IMR-90 (cell line): Measurements from ENCODE around the gene EPC1. TPM values are rescaled to one million over a fixed set of nuclear protein-coding genes. Genes with fewer than 3 reads are reported as not detected.

Experiments
- ATAC-seq: fragments of 200-7000 bp; cut with Tn5 transposase; 2 replicates; pipeline ENCODE4 v1.9.1; 2020; ENCODE audit warnings: low read depth, mild to moderate bottlenecking, moderate library complexity
- BruUV-seq: library from RNA; stranded (reverse); fragments of 400-500 nt; replicated peaks from 2 replicates; lab custom pipeline; 2021; lab: Mats Ljungman, UMichigan
- CTCF ChIA-PET: fragments of 300-600 bp; formaldehyde crosslinking; extraction: SDS; loops from one replicate; lab custom pipeline; 2021; ENCODE audit warnings: antibody characterized with exemption; lab: Yijun Ruan, JAX
- POLR2A ChIA-PET: fragments of 300-600 bp; sonication (Branson Sonifier 250); formaldehyde crosslinking; loops from one replicate; lab custom pipeline; 2022; ENCODE audit warnings: antibody characterized with exemption; ENCODE audit not compliant: unreplicated experiment; lab: Charles Lee
- DNase-seq: peaks from one replicate; pipeline ENCODE4 v3.0.0; 2013
- H2AFZ ChIP-seq: replicated peaks from 2 replicates; pipeline ENCODE3; 2013; ENCODE audit warnings: low read length, mild to moderate bottlenecking; ENCODE audit not compliant: poor library complexity
- H2AK5ac ChIP-seq: 2 replicates; pipeline ENCODE4 v1.6.1; 2013; ENCODE audit warnings: low read depth, low read length, inconsistent platforms
- H2AK9ac ChIP-seq: replicated peaks from 2 replicates; pipeline ENCODE3; 2013; ENCODE audit warnings: mild to moderate bottlenecking, low read depth, low read length, moderate library complexity; ENCODE audit not compliant: poor library complexity
- H2BK120ac ChIP-seq: 2 replicates; pipeline ENCODE4 v1.6.1; 2013; ENCODE audit warnings: low read depth, low read length, inconsistent platforms
- H2BK15ac ChIP-seq: 3 replicates; pipeline ENCODE4 v1.6.1; 2013; ENCODE audit warnings: low read depth, low read length, inconsistent platforms
- H2BK20ac ChIP-seq: 2 replicates; pipeline ENCODE4 v1.6.1; 2013; ENCODE audit warnings: low read depth, mild to moderate bottlenecking, inconsistent platforms, low read length, moderate library complexity
- H2BK5ac ChIP-seq: 2 replicates; pipeline ENCODE4 v1.6.1; 2013; ENCODE audit warnings: mild to moderate bottlenecking, low read depth, low read length, inconsistent platforms; ENCODE audit not compliant: poor library complexity, severe bottlenecking
- H3K14ac ChIP-seq: replicated peaks from 2 replicates; pipeline ENCODE4 v1.6.1; 2013; ENCODE audit warnings: low read depth, low read length, inconsistent platforms
- H3K18ac ChIP-seq: 2 replicates; pipeline ENCODE4 v1.6.1; 2013; ENCODE audit warnings: low read depth, low read length, control low read depth
- H3K23ac ChIP-seq: 2 replicates; pipeline ENCODE4 v1.6.1; 2013; ENCODE audit warnings: low read depth, low read length, inconsistent platforms
- H3K27ac ChIP-seq: 2 replicates; pipeline ENCODE4 v1.5.1; 2013; ENCODE audit warnings: mild to moderate bottlenecking, control low read depth, low read length; ENCODE audit not compliant: insufficient read depth
- H3K27me3 ChIP-seq: 2 replicates; pipeline ENCODE4 v1.6.1; 2013; ENCODE audit warnings: low read length; ENCODE audit not compliant: control insufficient read depth, insufficient read depth
- H3K36me3 ChIP-seq: 2 replicates; pipeline ENCODE4 v1.6.1; 2013; ENCODE audit warnings: low read length, mixed read lengths; ENCODE audit not compliant: control insufficient read depth, insufficient read depth
- H3K4ac ChIP-seq: 2 replicates; pipeline ENCODE4 v1.6.1; 2013; ENCODE audit warnings: low read depth, low read length, inconsistent platforms
- H3K4me1 ChIP-seq: 2 replicates; pipeline ENCODE4 v1.6.1; 2013; ENCODE audit warnings: low read length, mixed read lengths; ENCODE audit not compliant: control insufficient read depth, insufficient read depth
- H3K4me2 ChIP-seq: 2 replicates; pipeline ENCODE4 v1.6.1; 2013; ENCODE audit warnings: low read depth, mild to moderate bottlenecking, control low read depth, low read length, moderate library complexity
- H3K4me3 ChIP-seq: 2 replicates; pipeline ENCODE4 v1.5.1; 2013; ENCODE audit warnings: low read depth, mild to moderate bottlenecking, control low read depth, low read length, moderate library complexity; ENCODE audit not compliant: insufficient read depth
- H3K56ac ChIP-seq: 2 replicates; pipeline ENCODE4 v1.6.1; 2013; ENCODE audit warnings: low read length, inconsistent platforms; ENCODE audit not compliant: insufficient read depth; ENCODE audit errors: extremely low read depth
- H3K79me1 ChIP-seq, 2 experiments: 2 replicates each; pipeline ENCODE4 v1.6.1; 2013; ENCODE audit warnings: low read length in 2 of 2, inconsistent platforms in 1 of 2, low read depth in 1 of 2
- H3K9ac ChIP-seq: 2 replicates; pipeline ENCODE4 v1.6.1; 2013; ENCODE audit warnings: low read depth, low read length, control low read depth
- H3K9me1 ChIP-seq: 2 replicates; pipeline ENCODE4 v1.6.1; 2013; ENCODE audit warnings: low read length, inconsistent platforms; ENCODE audit not compliant: insufficient read depth
- H3K9me3 ChIP-seq: 2 replicates; pipeline ENCODE4 v1.6.1; 2013; ENCODE audit warnings: low read length; ENCODE audit not compliant: control insufficient read depth, insufficient read depth
- H4K20me1 ChIP-seq: 2 replicates; pipeline ENCODE4 v1.6.1; 2013; ENCODE audit warnings: low read length, inconsistent platforms; ENCODE audit not compliant: insufficient read depth
- H4K5ac ChIP-seq: 2 replicates; pipeline ENCODE4 v1.6.1; 2013; ENCODE audit warnings: mild to moderate bottlenecking, low read depth, low read length, control low read depth
- H4K8ac ChIP-seq, 2 experiments: 2 replicates each; pipeline ENCODE4 v1.6.1; 2013; ENCODE audit warnings: low read depth in 2 of 2, low read length in 2 of 2, control low read depth in 1 of 2, inconsistent platforms in 1 of 2
- H4K91ac ChIP-seq: 2 replicates; pipeline ENCODE4 v1.6.1; 2013; ENCODE audit warnings: low read depth, low read length, inconsistent platforms; ENCODE audit not compliant: insufficient read depth
- BHLHE40 ChIP-seq: fragments of 150-350 bp; IDR thresholded peaks from 2 replicates; pipeline ENCODE4 v1.6.1; 2016; ENCODE audit warnings: mild to moderate bottlenecking, low read depth, low read length
- CEBPB ChIP-seq: IDR thresholded peaks from 2 replicates; pipeline ENCODE4 v1.6.1; 2012; ENCODE audit warnings: low read depth, low read length, improper control_type of control experiment
- CHD1 ChIP-seq: IDR thresholded peaks from 2 replicates; pipeline ENCODE4 v1.6.1; 2012; ENCODE audit warnings: low read depth, low read length, improper control_type of control experiment
- ELK1 ChIP-seq: fragments of 150-350 bp; IDR thresholded peaks from 2 replicates; pipeline ENCODE4 v1.6.1; 2016; ENCODE audit warnings: low read depth, mild to moderate bottlenecking, low read length, moderate library complexity, borderline replicate concordance
- FOS ChIP-seq: fragments of 150-350 bp; IDR thresholded peaks from 2 replicates; pipeline ENCODE4 v1.6.1; 2016; ENCODE audit warnings: low read depth, low read length
- MAFK ChIP-seq: IDR thresholded peaks from 2 replicates; pipeline ENCODE4 v1.6.1; 2012; ENCODE audit warnings: low read depth, low read length, improper control_type of control experiment
- MAZ ChIP-seq: IDR thresholded peaks from 2 replicates; pipeline ENCODE4 v1.6.1; 2012; ENCODE audit warnings: low read depth, mild to moderate bottlenecking, low read length, improper control_type of control experiment, moderate library complexity, borderline replicate concordance
- MXI1 ChIP-seq: IDR thresholded peaks from 2 replicates; pipeline ENCODE4 v1.6.1; 2012; ENCODE audit warnings: low read depth, mild to moderate bottlenecking, low read length, moderate library complexity, borderline replicate concordance
- NFE2L2 ChIP-seq: fragments of 150-350 bp; IDR thresholded peaks from 2 replicates; pipeline ENCODE4 v1.6.1; 2016; ENCODE audit warnings: low read depth, mild to moderate bottlenecking, low read length
- POLR2A ChIP-seq: IDR thresholded peaks from 2 replicates; pipeline ENCODE4 v1.6.1; 2012; ENCODE audit warnings: mild to moderate bottlenecking, low read depth, low read length
- RAD21 ChIP-seq: IDR thresholded peaks from 2 replicates; pipeline ENCODE4 v1.6.1; 2012; ENCODE audit warnings: low read length, improper control_type of control experiment
- RCOR1 ChIP-seq: IDR thresholded peaks from 2 replicates; pipeline ENCODE4 v1.6.1; 2012; ENCODE audit warnings: mild to moderate bottlenecking, low read length, improper control_type of control experiment; ENCODE audit not compliant: insufficient replicate concordance
- RFX5 ChIP-seq: IDR thresholded peaks from 2 replicates; pipeline ENCODE4 v1.8.0; 2012; ENCODE audit warnings: low read depth, mild to moderate bottlenecking, low read length, moderate library complexity
- SMC3 ChIP-seq: fragments of 150-350 bp; IDR thresholded peaks from 2 replicates; pipeline ENCODE4 v1.6.1; 2016; ENCODE audit warnings: low read depth, mild to moderate bottlenecking, antibody characterized with exemption, low read length, moderate library complexity
- USF2 ChIP-seq: fragments of 150-350 bp; IDR thresholded peaks from 2 replicates; pipeline ENCODE4 v1.6.1; 2017; ENCODE audit warnings: mild to moderate bottlenecking, antibody characterized with exemption, low read length, low read depth
- WGBS, 2 experiments: methylation state at CpG; one replicate each; pipeline versions ENCODE4 v1.1.5 to v1.1.7; 2013; ENCODE audit warnings: missing lambda C conversion rate in 2 of 2; ENCODE audit not compliant: insufficient read length in 1 of 2; ENCODE audit errors: extremely low coverage in 2 of 2; 5-methylcytosine and 5-hydroxymethylcytosine counted together
- dilution Hi-C: fragments of 300-500 bp; cut with HindIII; formaldehyde crosslinking; loops from one replicate; pipeline ENCODE4 v1.14.3; 2018; ENCODE audit warnings: low sequenced_read_pairs; ENCODE audit not compliant: unreplicated experiment
- in situ Hi-C: fragments of 300-500 bp; cut with MboI; formaldehyde crosslinking; loops from 3 replicates; pipeline ENCODE4 v1.14.3; 2019; ENCODE audit warnings: low sequenced_read_pairs, inconsistent platforms, mixed read lengths
- intact Hi-C: fragments of 100-400 bp; cut with micrococcal nuclease; formaldehyde crosslinking; loops from 2 replicates; pipeline ENCODE4 v1.10.0; 2022
- polyA plus RNA-seq, 3 experiments: library from polyadenylated mRNA; depleted of rRNA; stranded (reverse); fragments of >200 nt; gene quantifications; 2 replicates each; pipeline ENCODE4 v1.2.3, GENCODE V29; 2012; ENCODE audit warnings: low replicate concordance in 1 of 3
- total RNA-seq: library from RNA; depleted of rRNA; stranded (reverse); fragments of >200 nt; gene quantifications from 2 replicates; pipeline ENCODE4 v1.2.3, GENCODE V29; 2012
- TF ChIP-seq, protein P1 (sequence below): conservative IDR thresholded peaks from 2 replicates; pipeline ENCODE4 v1.5.1; 2012; ENCODE audit warnings: mild to moderate bottlenecking, low read depth, low read length, improper control_type of control experiment

EPC1 gene
- total and polyA plus RNA-seq, 2 of the 4 experiments (the other 2 are of a cell fraction), result 21.9 to 23.5 TPM

DNA sequence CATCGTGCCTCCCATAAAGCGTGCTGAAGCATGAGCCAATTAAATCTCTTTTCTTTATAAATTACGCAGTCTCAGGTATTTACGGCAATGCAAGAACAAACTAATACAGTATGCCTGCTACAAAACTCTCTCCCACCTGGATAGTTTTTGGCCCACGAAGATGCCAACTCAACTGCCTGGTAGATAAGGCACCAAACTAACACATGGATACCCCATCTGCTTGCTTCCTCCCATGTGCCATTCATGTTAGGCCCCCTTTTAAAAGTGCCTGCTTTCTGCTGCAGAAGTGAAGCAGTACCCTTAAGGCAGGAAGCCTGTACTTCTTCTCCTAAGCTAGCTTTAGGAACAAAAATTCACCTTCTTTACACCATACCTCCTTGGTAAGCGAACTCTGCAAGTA is 15.6 kb upstream of the EPC1 start:
- intact Hi-C loops (no loop called here), dilution Hi-C loops (no loop called here), in situ Hi-C loops (no loop called here)
- Histone ChIP-seq H2BK5ac (no peak overlapping the region), H3K79me1 (peaks cover 25 to 49% of the 10 kb centered on the region in 2 experiments), H3K27me3 (no peaks in the 10 kb centered on the region), H3K4me3 (no peak overlapping the region), H3K9ac (no peak overlapping the region), H3K4ac (no peak overlapping the region), H3K18ac (no peak overlapping the region), H3K4me2 (no peak overlapping the region), H4K8ac (no peak overlapping the region), H2AFZ (no peak overlapping the region), H2AK9ac (no peak overlapping the region), H3K9me1 (peaks cover 3% of the 10 kb centered on the region; the same call in 1 of the 2 replicates), H2BK15ac (no peak overlapping the region), H3K14ac (no peak overlapping the region), H3K4me1 (no peaks in the 10 kb centered on the region), H3K23ac (no peak overlapping the region), H2BK20ac (no peak overlapping the region), H4K20me1 (peaks cover 12% of the 10 kb centered on the region; the same call in 1 of the 2 replicates), H4K5ac (no peak overlapping the region), H3K9me3 (no peaks in the 10 kb centered on the region), H3K36me3 (peaks cover 2% of the 10 kb centered on the region; the same call in 1 of the 2 replicates), H3K56ac (no peak overlapping the region), H4K91ac (no peak overlapping the region), H2AK5ac (no peak overlapping the region), H3K27ac (no peak overlapping the region), H2BK120ac (no peak overlapping the region)
- ATAC-seq, result no peak
- no peak for DNase-seq
- ChIA-PET POLR2A (no interaction called here), CTCF (no interaction called here)
- TF ChIP-seq USF2 (no peak), POLR2A (no peak), NFE2L2 (no peak), MAFK (no peak), RAD21 (no peak), SMC3 (no peak), FOS (no peak), BHLHE40 (no peak), MXI1 (no peak), RCOR1 (no peak), RFX5 (no peak), ELK1 (no peak), MAZ (no peak), CHD1 (no peak), CEBPB (no peak)
- TF ChIP-seq, protein P1, sequence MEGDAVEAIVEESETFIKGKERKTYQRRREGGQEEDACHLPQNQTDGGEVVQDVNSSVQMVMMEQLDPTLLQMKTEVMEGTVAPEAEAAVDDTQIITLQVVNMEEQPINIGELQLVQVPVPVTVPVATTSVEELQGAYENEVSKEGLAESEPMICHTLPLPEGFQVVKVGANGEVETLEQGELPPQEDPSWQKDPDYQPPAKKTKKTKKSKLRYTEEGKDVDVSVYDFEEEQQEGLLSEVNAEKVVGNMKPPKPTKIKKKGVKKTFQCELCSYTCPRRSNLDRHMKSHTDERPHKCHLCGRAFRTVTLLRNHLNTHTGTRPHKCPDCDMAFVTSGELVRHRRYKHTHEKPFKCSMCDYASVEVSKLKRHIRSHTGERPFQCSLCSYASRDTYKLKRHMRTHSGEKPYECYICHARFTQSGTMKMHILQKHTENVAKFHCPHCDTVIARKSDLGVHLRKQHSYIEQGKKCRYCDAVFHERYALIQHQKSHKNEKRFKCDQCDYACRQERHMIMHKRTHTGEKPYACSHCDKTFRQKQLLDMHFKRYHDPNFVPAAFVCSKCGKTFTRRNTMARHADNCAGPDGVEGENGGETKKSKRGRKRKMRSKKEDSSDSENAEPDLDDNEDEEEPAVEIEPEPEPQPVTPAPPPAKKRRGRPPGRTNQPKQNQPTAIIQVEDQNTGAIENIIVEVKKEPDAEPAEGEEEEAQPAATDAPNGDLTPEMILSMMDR, result no peak
- BruUV-seq, result no TSS peak
- WGBS, 2 experiments, result no CpG with 5 or more reads among the region's 6 CpGs
